Stimulated activated CD8-positive, alpha-beta memory T cell treated with anti-CD3 and anti-CD28 coated beads, Interleukin-7, amount 100 ng/mL, for 1 hour (primary cell): ENCODE data around the gene PPP1R15A.
"Not testable (repeated sequence)": the region's sequence is repeated elsewhere in the genome, so short reads cannot be mapped to it uniquely, and the experiment has no call there.

ENCODE experiments used
- DNase-seq, 2 donors: peaks; one replicate each; pipeline ENCODE4 v3.0.0-alpha.2; 2020; ENCODE audit warnings: low read depth in 2 of 2

Gene PPP1R15A

GRCh38 chr19:48914181-48914580 is 42.0 kb downstream of the PPP1R15A start:
- no peak for DNase-seq

- no peak for DNase-seq
These were observed 43.5 kb downstream of the PPP1R15A start for GRCh38 chr19:48915757-48916156.

GRCh38 chr19:48918071-48918470 is 45.9 kb downstream of the PPP1R15A start:
- no peak for DNase-seq

GRCh38 chr19:48918801-48919247 is 46.6 kb downstream of the PPP1R15A start:
- DNase-seq = no peak

- not testable (repeated sequence) for DNase-seq
These were observed 47.0 kb downstream of the PPP1R15A start for GRCh38 chr19:48919271-48919670.

- DNase-seq = no peak
These were observed 48.7 kb downstream of the PPP1R15A start for GRCh38 chr19:48920949-48921348.

- DNase-seq = no peak
These were observed 49.7 kb downstream of the PPP1R15A start for GRCh38 chr19:48921721-48922500.

GRCh38 chr19:48922548-48923490 is 50.6 kb downstream of the PPP1R15A start:
- no peak for DNase-seq

- DNase-seq = no peak
These were observed 53.1 kb downstream of the PPP1R15A start for GRCh38 chr19:48925240-48925843.
